ENCODE measurements around the gene CASR. TPM values are rescaled to one million over a fixed set of nuclear protein-coding genes. Genes with fewer than 3 reads are reported as not detected.

Gene CASR
- not detected in 2 replicates for total RNA-seq

GRCh38 chr3:122183521-122183892 is at the start of gene CASR:
Gene CASR, plus strand, starts transcription at chr3:122183668. Its CDS starts 70,522 bp downstream, at chr3:122254190.

GRCh38 chr3:122324871-122325323 is 141.4 kb downstream of the CASR start, which contains the start of gene CSTA:
Gene CSTA, plus strand, starts transcription at chr3:122325248. Its CDS starts 45 bp downstream, at chr3:122325293.

Other genes with a start within 250 kb of the CASR start
- gene ILDR1, start 161.4 kb upstream of the CASR start, total RNA-seq, result not detected in 2 replicates
- not detected in 2 replicates for gene CD86, start 128.3 kb upstream of the CASR start, total RNA-seq
- gene CSTA, start 141.6 kb downstream of the CASR start, total RNA-seq, result 3.7 and 3.8 TPM in 2 replicates
- gene MIX23, start 199.6 kb downstream of the CASR start, total RNA-seq, result 10.9 and 22.8 TPM in 2 replicates
- gene FAM162A, start 200.5 kb downstream of the CASR start, total RNA-seq, result 6.8 and 8.8 TPM in 2 replicates
- 7.5 and 7.6 TPM in 2 replicates for gene WDR5B, start 232.4 kb downstream of the CASR start, total RNA-seq